Sigmoid colon (tissue), 7 donors: Measurements from ENCODE around the gene GLIS1. TPM values are rescaled to one million over a fixed set of nuclear protein-coding genes. Genes with fewer than 3 reads are reported as not detected.

Source experiments
- DNase-seq: peaks from one replicate; pipeline ENCODE4 v3.0.0-alpha.2; 2019
- H3K27ac ChIP-seq, 4 donors: fragments of 200-600 bp; sonication (generic); one replicate each; pipeline ENCODE4 v1.5.1; 2016 to 2019; ENCODE audit warnings: mild to moderate bottlenecking in 1 of 4
- H3K27me3 ChIP-seq, 3 donors: fragments of 200-600 bp; sonication (generic); one replicate each; pipeline ENCODE4 v1.5.1; 2019; ENCODE audit warnings: mild to moderate bottlenecking in 1 of 3
- H3K36me3 ChIP-seq, 4 donors: fragments of 200-600 bp; sonication (generic); one replicate each; pipeline ENCODE4 v1.5.1; 2016 to 2019
- H3K4me1 ChIP-seq, 4 donors: fragments of 200-600 bp; sonication (generic); one replicate each; pipeline ENCODE4 v1.5.1; 2017 to 2019
- H3K4me3 ChIP-seq, 4 donors: fragments of 200-600 bp; sonication (generic); one replicate each; pipeline ENCODE4 v1.5.1; 2017 to 2019; ENCODE audit warnings: mild to moderate bottlenecking in 2 of 4, moderate library complexity in 1 of 4
- H3K9me3 ChIP-seq, 4 donors: fragments of 200-600 bp in 3 of 4; sonication (generic) in 3 of 4; one replicate each; pipeline versions ENCODE4 v1.5.1 to v1.6.1; 2013 to 2019
- CTCF ChIP-seq, 4 experiments: fragments of 450-650 bp in 3 of 4; fragments of 200-600 bp in 1 of 4; IDR thresholded peaks; one replicate each; pipeline ENCODE4 v1.5.1; 2016 to 2019; ENCODE audit warnings: antibody characterized with exemption in 4 of 4, mild to moderate bottlenecking in 3 of 4, moderate library complexity in 2 of 4
- EP300 ChIP-seq, 4 donors: sonication (generic); formaldehyde crosslinking; IDR thresholded peaks; one replicate each; pipeline ENCODE4 v1.6.1; 2017; ENCODE audit warnings: antibody characterized with exemption in 4 of 4
- POLR2A ChIP-seq, 2 donors: fragments of 450-650 bp; IDR thresholded peaks; one replicate each; pipeline ENCODE4 v1.6.1; 2016; ENCODE audit warnings: antibody characterized with exemption in 2 of 2, mild to moderate bottlenecking in 2 of 2, moderate library complexity in 2 of 2
- POLR2AphosphoS5 ChIP-seq, 4 donors: sonication (generic); formaldehyde crosslinking; IDR thresholded peaks; one replicate each; pipeline ENCODE4 v1.6.1; 2017; ENCODE audit warnings: antibody characterized with exemption in 4 of 4
- WGBS, 2 donors: extraction: QIAGEN DNeasy Blood & Tissue Kit; methylation state at CpG; one replicate each; pipeline ENCODE4 v1.1.7; 2013; 5-methylcytosine and 5-hydroxymethylcytosine counted together
- intact Hi-C: fragments of 100-400 bp; cut with DNase I; formaldehyde crosslinking; loops from one replicate; pipeline ENCODE4 v1.15.1; 2023
- polyA plus RNA-seq, 3 donors: library from polyadenylated mRNA; stranded (reverse); fragments of 200-250 nt; gene quantifications; one replicate each; pipeline ENCODE4 v1.2.3, GENCODE V29; 2013
- total RNA-seq, 4 donors: library from RNA; depleted of rRNA; stranded (reverse); fragments of >200 nt; gene quantifications; one replicate each; pipeline ENCODE4 v1.1.0, GENCODE V29; 2016
- donor health status: healthy with polysubstance abuse.
- donor health status: Bipolar disorder and iron deficiency.
- donor health status: healthy.

Gene GLIS1
- total and polyA plus RNA-seq, 7 donors: 0.16 to 0.83 (median 0.32) TPM; not detected in 4

DNA sequence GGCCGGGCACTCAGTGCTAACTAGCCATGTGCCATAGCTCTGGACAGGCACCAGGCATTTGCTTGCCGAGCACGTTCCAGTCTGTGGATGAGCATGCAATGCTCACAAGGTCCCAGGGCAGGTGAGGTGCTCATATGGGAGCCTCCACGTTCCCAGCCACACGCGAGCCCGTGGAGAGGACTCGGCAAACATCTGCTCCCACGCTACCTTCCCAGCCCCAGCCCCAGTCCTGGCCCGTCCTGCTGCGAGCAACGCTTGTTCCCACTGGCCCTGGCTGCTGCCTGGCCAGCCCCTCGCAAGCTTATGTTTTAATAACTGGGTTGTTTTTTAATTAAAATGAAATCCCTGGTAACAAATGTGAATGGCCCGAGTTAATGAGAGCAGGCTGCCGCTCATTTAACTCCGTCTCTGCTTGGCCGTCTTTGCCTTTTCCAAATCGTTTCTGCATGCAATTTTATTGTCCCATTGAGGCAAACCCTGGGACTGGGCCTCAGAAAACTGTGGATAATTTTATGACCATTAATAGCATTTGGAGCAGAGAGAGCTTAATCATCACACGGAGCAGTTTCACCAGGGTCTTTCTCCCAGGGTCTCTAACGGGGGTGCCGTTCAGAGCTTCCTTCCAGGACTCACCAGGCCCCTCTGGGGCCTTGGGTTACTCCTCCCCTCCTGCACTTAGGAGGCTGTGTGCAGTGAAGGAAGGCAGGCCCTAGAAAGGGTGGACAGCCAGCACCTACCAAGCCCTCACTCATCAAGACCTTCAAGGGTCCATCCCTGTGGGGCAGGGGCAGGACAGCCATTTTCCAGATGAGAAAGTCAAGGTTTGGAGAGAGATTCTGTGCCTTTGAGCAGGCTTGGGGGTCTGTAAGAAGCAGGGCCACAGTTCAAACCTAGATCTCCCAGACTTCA, 136.8 kb downstream of the GLIS1 start:
- Histone ChIP-seq H3K4me1 (no peaks in the 10 kb centered on the region), H3K9me3 (no peaks in the 10 kb centered on the region), H3K36me3 (no peaks in the 10 kb centered on the region), H3K27me3 (no peaks in the 10 kb centered on the region), H3K4me3 (no peak overlapping the region), H3K27ac (no peak overlapping the region)
- TF ChIP-seq EP300 (IDR thresholded peaks at IDR 0.05) (no peak), POLR2AphosphoS5 (IDR thresholded peaks at IDR 0.05) (no peak), POLR2A (IDR thresholded peaks at IDR 0.05) (no peak), CTCF (IDR thresholded peaks at IDR 0.05) (no peak)
- WGBS, 2 donors: 84 to 85% methylated on average over 21 of the region's 21 CpGs
- DNase-seq: peak; percentile 38
- intact Hi-C loops: no loop called here

DNA sequence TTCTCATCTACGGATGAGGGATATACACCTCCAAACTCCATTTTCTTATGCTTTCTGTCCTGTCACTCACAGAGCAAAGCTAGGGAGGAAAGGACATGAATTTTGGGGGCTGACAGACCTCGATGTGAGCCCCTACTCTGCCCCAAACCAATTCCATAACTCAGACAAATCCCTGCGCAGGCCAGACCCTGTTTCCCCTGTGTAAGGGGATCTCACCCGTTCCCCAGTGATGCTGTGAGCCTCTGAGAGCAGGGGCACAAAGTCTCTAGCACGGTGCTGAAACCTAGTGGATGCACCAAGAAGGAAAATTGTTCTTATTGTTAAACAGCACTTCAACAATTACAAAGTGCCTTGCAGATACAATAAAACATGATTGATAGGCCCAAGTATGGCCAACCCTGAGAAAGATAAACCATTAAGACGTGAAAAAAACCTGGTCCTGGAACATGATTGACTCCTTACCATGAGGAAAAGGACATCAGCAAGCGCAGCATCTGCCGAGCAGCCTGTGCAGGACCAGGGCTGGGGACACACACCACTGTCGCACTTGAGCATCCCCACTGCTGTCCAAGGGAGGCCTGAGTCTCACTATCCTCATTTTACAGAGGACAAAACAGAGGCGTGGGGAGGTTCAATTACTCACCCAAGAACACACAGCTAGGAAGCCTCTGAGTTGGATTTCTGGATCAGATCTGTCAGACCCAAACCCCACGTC, 137.8 kb downstream of the GLIS1 start:
- Histone ChIP-seq H3K27ac (no peak overlapping the region), H3K4me1 (no peaks in the 10 kb centered on the region), H3K36me3 (no peaks in the 10 kb centered on the region), H3K27me3 (no peaks in the 10 kb centered on the region), H3K4me3 (no peak overlapping the region), H3K9me3 (no peaks in the 10 kb centered on the region)
- no peak for TF ChIP-seq POLR2AphosphoS5 (IDR thresholded peaks at IDR 0.05)
- TF ChIP-seq POLR2A (IDR thresholded peaks at IDR 0.05): no peak
- TF ChIP-seq EP300 (IDR thresholded peaks at IDR 0.05): no peak
- TF ChIP-seq CTCF (IDR thresholded peaks at IDR 0.05): no peak
- intact Hi-C loops: no loop called here
- WGBS, 2 donors: 78 to 84% methylated on average over 11 of the region's 11 CpGs
- peak; percentile 28 for DNase-seq

DNA sequence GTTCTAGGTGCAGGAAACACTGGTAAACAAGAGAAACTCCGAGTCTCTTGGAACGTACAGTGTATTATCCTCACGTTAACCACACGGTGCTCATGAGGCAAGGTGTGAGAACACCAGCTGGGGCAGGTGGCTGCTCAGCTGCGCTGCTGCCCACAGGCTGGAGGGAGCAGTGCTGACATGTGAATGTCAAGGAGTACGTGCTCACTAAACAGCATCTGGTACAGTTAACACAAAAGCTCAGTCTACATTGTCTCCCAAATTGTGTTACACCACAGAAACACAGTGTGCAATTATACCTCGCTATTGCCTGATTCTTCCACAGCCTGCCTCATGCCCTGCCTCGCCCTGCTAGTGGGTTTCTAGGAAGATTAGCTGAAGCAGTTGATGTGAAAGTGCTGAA, 138.4 kb downstream of the GLIS1 start:
- no peaks in the 10 kb centered on the region for H3K9me3 ChIP-seq
- H3K36me3 ChIP-seq: no peaks in the 10 kb centered on the region
- H3K27me3 ChIP-seq: no peaks in the 10 kb centered on the region
- H3K27ac ChIP-seq: no peak overlapping the region
- H3K4me3 ChIP-seq: no peak overlapping the region
- TF ChIP-seq EP300 (IDR thresholded peaks at IDR 0.05): no peak
- no peak for TF ChIP-seq CTCF (IDR thresholded peaks at IDR 0.05)
- no peak for TF ChIP-seq POLR2A (IDR thresholded peaks at IDR 0.05)
- no peak for TF ChIP-seq POLR2AphosphoS5 (IDR thresholded peaks at IDR 0.05)
- no peaks in the 10 kb centered on the region for H3K4me1 ChIP-seq
- peak; percentile 45 for DNase-seq
- intact Hi-C loops: no loop called here
- WGBS, 2 donors: 44 to 64% methylated on average over 8 of the region's 8 CpGs

- 54 to 76% methylated on average over 5 of the region's 5 CpGs for WGBS, 2 donors
- no peaks in the 10 kb centered on the region for H3K4me1 ChIP-seq
- intact Hi-C loops: no loop called here
- DNase-seq: peak; percentile 39
- no peak overlapping the region for H3K4me3 ChIP-seq
- no peaks in the 10 kb centered on the region for H3K9me3 ChIP-seq
- TF ChIP-seq POLR2AphosphoS5 (IDR thresholded peaks at IDR 0.05) (no peak), EP300 (IDR thresholded peaks at IDR 0.05) (no peak), POLR2A (IDR thresholded peaks at IDR 0.05) (no peak), CTCF (IDR thresholded peaks at IDR 0.05) (no peak)
- no peak overlapping the region for H3K27ac ChIP-seq
- H3K27me3 ChIP-seq: no peaks in the 10 kb centered on the region
- H3K36me3 ChIP-seq: no peaks in the 10 kb centered on the region
These were observed 139.0 kb downstream of the GLIS1 start for GRCh38 chr1:53600001-53600400.
